GM10266 (cell line): ENCODE data around the gene NAP1L4.
"Not testable (repeated sequence)": the region's sequence is repeated elsewhere in the genome, so short reads cannot be mapped to it uniquely, and the experiment has no call there.

Experiments
- DNase-seq: peaks from one replicate; pipeline ENCODE4 v3.0.0; 2012; ENCODE audit errors: extremely low spot score
- CTCF ChIP-seq: IDR thresholded peaks from 2 replicates; pipeline ENCODE4 v1.5.1; 2012; ENCODE audit warnings: mild to moderate bottlenecking, low read depth; ENCODE audit not compliant: control insufficient read depth, insufficient read depth; ENCODE audit errors: missing control alignments

NAP1L4 gene

DNA sequence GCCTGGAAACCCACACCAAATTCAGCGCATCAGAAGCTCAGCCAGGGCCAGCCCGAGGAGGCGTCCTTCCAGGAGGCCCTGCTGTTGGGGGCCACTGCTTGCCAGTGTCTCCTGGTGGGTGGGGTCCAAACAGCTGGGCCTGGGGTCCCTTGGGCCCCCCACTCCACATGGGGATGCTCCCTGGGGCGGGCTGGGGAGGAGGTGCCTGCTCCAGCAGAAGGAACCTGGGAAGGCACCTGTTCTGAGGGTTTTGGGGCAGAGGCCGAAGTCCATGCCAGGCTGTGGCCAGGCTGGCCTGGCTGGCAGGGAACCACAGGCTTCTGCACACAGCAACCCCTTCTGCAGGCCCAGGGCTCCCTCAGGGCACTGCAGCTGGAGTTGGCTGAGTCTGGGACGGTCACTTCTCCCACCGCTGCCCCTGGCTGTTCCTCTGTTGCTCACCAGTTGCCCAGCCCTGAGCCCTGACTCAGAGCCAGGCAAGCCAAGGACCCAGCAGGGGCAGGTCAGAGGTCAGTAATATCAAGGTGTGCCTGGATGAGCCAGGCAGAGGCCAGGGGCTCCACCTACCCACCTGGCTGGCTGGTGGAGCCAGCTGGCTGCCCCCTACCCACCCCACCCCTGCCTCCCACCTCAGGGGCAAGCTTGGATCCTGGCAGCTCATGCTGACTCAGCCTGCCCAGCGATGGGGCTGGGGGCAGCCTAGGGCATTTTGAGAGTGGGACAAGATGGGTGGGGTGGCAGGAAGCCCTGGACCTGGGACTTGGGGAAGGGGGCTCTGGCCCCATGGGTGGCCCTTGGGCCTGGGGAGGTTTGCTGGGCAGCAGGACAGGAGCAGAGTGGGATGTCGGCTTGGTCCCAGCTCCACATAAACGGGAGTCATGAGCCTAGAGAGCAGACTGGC is 51.0 kb downstream of the NAP1L4 start:
- no peak for DNase-seq

DNA sequence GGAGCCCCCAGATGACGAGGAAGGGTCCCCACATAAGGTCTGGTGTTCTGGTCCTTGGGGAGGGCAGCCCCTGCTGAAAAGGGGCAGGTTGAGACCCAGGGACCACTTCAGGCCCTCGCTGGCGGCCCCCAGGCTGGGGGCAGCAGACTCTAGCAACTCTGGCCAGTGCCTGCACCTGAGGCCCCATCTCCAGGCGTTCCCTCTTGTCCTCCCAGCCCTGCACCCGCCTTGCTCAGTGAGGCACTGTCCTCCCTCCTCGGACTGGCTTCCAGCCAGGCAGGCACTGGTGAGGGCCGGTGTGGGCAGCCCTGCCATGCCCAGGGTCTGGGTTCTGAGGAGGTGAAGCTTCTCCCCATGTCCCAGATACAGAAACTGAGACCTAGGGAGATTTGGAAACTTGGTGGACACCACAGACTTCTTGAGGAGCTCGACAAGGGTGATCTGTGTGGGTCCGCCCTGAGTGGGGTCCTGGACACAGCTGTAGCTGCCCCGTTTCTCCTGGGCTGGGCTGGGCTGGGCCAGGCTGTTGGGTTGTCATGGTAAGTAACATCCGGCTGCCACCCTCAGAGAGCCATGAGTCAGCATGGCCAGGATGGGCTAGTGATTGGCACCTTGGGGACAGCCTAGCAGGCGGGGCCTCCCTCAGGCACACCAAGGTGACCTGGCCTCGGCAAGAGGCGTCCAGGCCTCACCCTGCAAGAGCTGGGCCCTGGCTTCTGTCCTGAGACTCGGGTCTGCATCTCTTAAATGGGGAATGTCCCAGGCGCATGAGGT is 51.8 kb downstream of the NAP1L4 start:
- DNase-seq = no peak
- TF ChIP-seq CTCF = no peak

More for the DNA sequence above, 51.0 kb downstream of the NAP1L4 start:
- no peak for TF ChIP-seq CTCF

DNA sequence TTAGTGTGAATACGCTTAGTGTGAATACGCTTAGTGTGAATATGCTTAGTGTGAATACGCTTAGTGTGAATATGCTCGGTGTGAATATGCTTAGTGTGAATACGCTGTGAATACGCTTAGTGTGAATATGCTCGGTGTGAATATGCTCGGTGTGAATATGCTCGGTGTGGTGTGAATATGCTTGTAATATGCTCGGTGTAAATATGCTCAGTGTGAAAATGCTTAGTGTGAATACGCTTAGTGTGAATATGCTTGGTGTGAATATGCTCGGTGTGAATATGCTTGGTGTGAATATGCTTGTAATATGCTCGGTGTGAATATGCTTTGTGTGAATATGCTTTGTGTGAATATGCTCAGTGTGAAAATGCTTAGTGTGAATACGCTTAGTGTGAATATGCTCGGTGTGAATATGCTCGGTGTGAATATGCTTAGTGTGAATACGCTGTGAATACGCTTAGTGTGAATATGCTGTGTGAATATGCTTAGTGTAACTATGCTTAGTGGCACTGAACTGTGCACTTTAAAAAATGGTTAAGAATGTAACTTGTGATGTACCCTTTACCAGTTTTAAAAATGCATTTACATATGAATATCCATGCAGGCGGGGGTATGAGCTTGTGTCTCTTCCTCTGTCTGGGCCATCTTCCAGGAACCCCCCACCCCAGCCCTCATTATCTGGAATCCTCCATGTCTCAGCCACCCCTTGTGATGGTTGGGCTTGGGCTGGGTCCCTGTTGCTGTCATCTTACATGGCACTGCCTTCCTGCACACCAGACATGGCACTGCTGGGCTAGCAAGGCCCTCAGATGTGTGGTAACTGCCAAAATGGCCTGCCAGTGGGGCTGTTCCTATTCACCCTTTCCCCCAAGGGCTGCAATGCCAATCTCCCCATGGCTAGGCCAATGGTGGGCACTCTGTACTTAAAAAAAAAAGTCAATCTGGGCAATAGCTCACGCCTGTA is 53.4 kb downstream of the NAP1L4 start:
- not testable (repeated sequence) for DNase-seq

- DNase-seq = not testable (repeated sequence)
Measured at GRCh38 chr11:2937641-2938457, 54.3 kb downstream of the NAP1L4 start.

DNA sequence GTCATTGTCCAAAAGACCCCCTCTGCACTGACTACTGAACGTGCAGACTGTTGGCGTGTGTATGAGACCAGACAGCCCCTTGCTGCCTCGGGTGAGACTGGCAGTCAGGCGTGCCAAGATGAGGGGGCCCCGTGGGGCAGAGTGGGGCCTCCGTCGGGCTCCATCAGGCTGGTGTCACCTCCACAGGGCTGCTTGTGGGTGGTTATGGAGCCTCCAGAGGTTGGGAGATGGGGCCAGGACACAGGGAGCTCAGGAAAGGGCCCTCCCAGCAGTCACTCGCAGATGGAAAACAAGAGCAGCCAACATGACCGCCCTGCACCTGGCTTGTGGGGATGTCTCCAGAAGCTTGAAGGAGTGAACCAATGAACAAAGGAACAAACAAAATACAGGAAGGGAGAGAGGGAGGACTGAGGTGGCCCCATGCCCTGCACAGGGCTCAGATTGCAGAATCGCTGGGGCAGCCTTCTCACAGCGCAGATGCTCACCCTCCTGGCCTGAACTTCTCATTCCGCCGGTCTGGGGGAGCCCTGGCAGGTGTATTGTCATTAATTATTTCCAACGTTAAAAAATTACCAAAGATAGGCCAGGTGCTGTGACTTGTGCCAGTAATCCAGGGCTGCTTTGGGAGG is 57.4 kb downstream of the NAP1L4 start:
- TF ChIP-seq CTCF = no peak
- no peak for DNase-seq

DNA sequence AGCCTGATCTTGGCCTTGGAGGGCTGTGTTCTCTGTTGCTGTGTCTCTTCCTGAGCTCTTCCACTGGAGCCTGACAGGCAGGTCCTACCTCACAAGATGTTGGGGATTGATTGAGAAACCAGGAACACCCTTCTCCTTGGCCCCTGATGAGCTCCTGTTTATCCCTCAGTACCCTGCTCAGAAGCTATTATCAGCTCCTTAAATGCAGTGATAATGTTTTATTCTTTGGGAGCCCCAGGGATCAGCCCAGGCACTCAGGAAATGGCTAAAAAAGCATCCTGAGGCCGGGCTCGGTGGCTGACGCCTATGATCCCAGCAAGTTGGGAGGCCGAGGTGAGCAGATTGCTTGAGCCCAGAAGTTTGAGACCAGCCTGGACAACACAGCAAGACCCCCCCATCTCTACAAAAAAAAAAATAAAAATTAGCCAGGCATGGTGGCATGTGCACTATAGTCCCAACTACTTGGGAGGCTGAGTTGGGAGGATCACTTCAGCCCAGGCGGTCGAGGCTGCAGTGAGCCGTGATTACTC is 58.0 kb downstream of the NAP1L4 start:
- no peak for DNase-seq
- TF ChIP-seq CTCF = no peak

DNA sequence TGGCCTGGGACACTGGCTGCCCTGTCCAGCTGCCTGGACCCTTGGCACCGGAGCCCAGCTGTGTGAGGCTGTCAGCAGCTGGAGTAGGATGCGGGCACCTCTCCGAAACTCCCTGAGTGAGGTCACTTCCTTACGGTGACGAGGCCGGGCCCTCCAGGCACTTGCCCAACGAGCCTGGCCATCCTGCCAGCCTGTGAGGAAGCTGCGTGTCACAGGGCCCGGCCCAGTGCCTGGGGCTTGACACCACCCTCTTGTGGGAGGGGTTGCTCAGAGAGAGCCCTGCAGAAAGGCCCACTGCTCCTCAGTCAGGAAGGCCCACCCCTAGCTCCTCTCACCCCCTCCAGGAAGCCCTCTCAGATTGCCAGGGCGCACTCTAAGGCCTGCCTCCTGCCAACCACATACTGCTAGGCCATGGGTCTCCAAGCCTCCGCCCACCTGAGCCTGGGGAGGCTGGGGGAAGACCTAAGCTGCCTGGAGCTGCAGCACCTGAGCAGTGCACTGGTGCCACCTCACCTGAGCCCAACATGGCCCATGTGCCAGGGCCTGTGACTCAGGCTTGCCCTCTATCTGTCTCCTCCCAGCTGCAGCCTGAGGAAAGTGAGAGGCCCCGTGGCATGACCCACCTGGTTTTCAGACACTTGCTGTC is 58.6 kb downstream of the NAP1L4 start:
- no peak for TF ChIP-seq CTCF
- no peak for DNase-seq
